ENCODE results near the gene TPM1. TPM values are rescaled to one million over a fixed set of nuclear protein-coding genes. Genes with fewer than 3 reads are reported as not detected.

The TPM1 gene
- total and polyA plus RNA-seq, 10 of the 15 experiments (the other 5 are each of a cell fraction or from before 2014, with no cell fraction given), result 0.43 to 10.0 (median 2.4) TPM

DNA sequence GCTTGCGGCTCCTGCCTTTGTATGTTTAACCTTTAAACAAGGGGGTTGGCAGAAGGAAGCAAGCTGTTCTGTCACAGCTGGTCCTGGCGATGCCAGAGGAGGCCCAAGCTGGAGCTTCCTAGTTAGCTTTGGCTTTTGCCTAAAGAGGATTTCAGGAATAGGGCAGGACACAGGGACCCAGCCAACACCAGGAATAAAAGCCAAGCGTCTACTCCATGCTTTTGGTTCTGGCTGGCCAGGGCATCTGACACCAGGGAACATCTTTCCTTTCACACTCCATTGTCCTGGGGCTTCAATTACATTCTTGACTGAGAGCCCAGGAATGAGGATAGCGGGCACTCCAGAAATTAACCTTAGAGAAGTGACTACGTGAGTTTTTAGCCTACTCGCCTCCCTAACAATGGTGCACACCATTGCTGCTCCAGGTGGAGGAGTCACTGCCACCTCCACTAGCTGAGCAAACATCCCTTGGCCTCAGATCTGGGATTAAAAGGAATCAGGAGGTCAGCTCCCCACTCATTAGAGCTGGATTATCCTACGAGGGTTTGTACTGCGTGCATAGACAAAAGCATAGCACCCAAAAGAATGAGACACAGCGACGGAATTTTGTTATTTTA is 38.2 kb downstream of the TPM1 start (continued):
- TF ChIP-seq, protein P1, sequence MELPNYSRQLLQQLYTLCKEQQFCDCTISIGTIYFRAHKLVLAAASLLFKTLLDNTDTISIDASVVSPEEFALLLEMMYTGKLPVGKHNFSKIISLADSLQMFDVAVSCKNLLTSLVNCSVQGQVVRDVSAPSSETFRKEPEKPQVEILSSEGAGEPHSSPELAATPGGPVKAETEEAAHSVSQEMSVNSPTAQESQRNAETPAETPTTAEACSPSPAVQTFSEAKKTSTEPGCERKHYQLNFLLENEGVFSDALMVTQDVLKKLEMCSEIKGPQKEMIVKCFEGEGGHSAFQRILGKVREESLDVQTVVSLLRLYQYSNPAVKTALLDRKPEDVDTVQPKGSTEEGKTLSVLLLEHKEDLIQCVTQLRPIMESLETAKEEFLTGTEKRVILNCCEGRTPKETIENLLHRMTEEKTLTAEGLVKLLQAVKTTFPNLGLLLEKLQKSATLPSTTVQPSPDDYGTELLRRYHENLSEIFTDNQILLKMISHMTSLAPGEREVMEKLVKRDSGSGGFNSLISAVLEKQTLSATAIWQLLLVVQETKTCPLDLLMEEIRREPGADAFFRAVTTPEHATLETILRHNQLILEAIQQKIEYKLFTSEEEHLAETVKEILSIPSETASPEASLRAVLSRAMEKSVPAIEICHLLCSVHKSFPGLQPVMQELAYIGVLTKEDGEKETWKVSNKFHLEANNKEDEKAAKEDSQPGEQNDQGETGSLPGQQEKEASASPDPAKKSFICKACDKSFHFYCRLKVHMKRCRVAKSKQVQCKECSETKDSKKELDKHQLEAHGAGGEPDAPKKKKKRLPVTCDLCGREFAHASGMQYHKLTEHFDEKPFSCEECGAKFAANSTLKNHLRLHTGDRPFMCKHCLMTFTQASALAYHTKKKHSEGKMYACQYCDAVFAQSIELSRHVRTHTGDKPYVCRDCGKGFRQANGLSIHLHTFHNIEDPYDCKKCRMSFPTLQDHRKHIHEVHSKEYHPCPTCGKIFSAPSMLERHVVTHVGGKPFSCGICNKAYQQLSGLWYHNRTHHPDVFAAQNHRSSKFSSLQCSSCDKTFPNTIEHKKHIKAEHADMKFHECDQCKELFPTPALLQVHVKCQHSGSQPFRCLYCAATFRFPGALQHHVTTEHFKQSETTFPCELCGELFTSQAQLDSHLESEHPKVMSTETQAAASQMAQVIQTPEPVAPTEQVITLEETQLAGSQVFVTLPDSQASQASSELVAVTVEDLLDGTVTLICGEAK (IDR thresholded peaks at IDR 0.05; ENCODE audit: borderline replicate concordance), result no peak
- TF ChIP-seq PML (IDR thresholded peaks at IDR 0.05; ENCODE audit: low read length), result no peak

DNA sequence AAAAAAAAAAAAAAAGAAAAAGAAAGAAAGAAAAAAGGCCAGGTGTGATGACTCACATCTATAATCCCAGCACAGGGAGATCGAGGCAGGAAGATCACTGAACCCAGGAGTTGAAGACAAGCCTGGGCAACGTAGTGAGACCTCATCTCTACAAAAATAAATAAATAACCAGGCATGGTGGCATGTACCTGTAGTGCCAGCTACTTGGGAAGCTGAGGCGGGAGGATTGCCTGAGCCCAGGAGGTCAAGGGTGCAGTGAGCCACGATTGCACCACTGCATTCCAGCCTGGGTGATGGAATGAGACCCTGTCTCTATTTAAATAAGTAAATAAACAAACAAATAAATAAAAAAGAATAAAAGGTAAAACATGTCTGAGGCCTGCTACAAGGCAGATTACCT is 39.8 kb downstream of the TPM1 start:
- Histone ChIP-seq H3K27ac (ENCODE audit: control insufficient read depth, insufficient read depth) (no peak overlapping the region), H3K4me3 (no peak overlapping the region), H3K36me3 (ENCODE audit: control insufficient read depth in 2 of 2, insufficient read depth in 2 of 2, low read length in 1 of 2) (no peaks in the 10 kb centered on the region), H3K27me3 (replicated peaks in 1 of 2; ENCODE audit: control insufficient read depth in 2 of 2, insufficient read depth in 2 of 2, low read length in 1 of 2) (no peaks in the 10 kb centered on the region), H4K20me1 (ENCODE audit: control insufficient read depth, insufficient read depth) (no peaks in the 10 kb centered on the region; the same call in 1 of the 2 replicates), H3K4me2 (ENCODE audit: control insufficient read depth, insufficient read depth) (no peak overlapping the region), H3K9me3 (replicated peaks; ENCODE audit: control insufficient read depth, insufficient read depth, low read length) (no peaks in the 10 kb centered on the region), H3K79me2 (ENCODE audit: control insufficient read depth, insufficient read depth, low read length) (no peaks in the 10 kb centered on the region), H3K4me1 (ENCODE audit: control insufficient read depth, insufficient read depth, low read length) (no peaks in the 10 kb centered on the region), H3K9ac (ENCODE audit: control insufficient read depth, insufficient read depth, low read length) (no peak overlapping the region), H2AFZ (ENCODE audit: control insufficient read depth, low read depth, low read length) (no peak overlapping the region)
- FAIRE-seq, result no peak
- no peak for DNase-seq (ENCODE audit: low read depth, low spot score)
- ChIA-PET POLR2A (interaction anchor here (0.7 kb wide), 2 partner anchors 35 to 1234 kb away, joined by 3 to 6 read pairs; no protein-coding TSS in a partner anchor), RAD21 (ENCODE audit: unreplicated experiment) (no interaction called here), CTCF (interaction anchor here (0.7 kb wide), 2 partner anchors 348 to 779 kb away, joined by 3 read pairs; no protein-coding TSS in a partner anchor), SMC1A (ENCODE audit: uncharacterized antibody, unreplicated experiment) (interaction anchor here (1.2 kb wide), 1 partner anchor 36 kb away, joined by 4 read pairs; no protein-coding TSS in a partner anchor)
- ATAC-seq, result no peak
- no TSS peak for BruUV-seq (replicated peaks)
- WGBS (ENCODE audit: insufficient coverage, insufficient replicate concordance, low lambda C conversion rate, missing lambda C conversion rate), result 26% methylated on average over 4 of the region's 4 CpGs
- intact Hi-C loops (cut with micrococcal nuclease; ENCODE audit: unreplicated experiment), result no loop called here
- in situ Hi-C loops (cut with MboI), result loop anchor here (10.0 kb wide), 1 partner anchor 308 kb away; no protein-coding TSS in a partner anchor
- TF ChIP-seq NBN (IDR thresholded peaks at IDR 0.05) (no peak), SP1 (IDR thresholded peaks at IDR 0.05; ENCODE audit: low read depth, low read length) (no peak), ZNF217 (IDR thresholded peaks at IDR 0.05) (no peak), IRF4 (IDR thresholded peaks at IDR 0.05; ENCODE audit: low read depth, low read length) (no peak), ZBED1 (IDR thresholded peaks at IDR 0.05; ENCODE audit: borderline replicate concordance) (no peak), NFIC (IDR thresholded peaks at IDR 0.05; ENCODE audit: low read depth, low read length) (no peak), DPF2 (IDR thresholded peaks at IDR 0.05) (no peak), POU2F2 (IDR thresholded peaks at IDR 0.05; ENCODE audit: borderline replicate concordance, low read depth, low read length) (no peak)
- TF ChIP-seq, protein P2, sequence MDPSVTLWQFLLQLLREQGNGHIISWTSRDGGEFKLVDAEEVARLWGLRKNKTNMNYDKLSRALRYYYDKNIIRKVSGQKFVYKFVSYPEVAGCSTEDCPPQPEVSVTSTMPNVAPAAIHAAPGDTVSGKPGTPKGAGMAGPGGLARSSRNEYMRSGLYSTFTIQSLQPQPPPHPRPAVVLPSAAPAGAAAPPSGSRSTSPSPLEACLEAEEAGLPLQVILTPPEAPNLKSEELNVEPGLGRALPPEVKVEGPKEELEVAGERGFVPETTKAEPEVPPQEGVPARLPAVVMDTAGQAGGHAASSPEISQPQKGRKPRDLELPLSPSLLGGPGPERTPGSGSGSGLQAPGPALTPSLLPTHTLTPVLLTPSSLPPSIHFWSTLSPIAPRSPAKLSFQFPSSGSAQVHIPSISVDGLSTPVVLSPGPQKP (IDR thresholded peaks at IDR 0.05; ENCODE audit: low read depth, low read length), result no peak
- TF ChIP-seq, protein P3, sequence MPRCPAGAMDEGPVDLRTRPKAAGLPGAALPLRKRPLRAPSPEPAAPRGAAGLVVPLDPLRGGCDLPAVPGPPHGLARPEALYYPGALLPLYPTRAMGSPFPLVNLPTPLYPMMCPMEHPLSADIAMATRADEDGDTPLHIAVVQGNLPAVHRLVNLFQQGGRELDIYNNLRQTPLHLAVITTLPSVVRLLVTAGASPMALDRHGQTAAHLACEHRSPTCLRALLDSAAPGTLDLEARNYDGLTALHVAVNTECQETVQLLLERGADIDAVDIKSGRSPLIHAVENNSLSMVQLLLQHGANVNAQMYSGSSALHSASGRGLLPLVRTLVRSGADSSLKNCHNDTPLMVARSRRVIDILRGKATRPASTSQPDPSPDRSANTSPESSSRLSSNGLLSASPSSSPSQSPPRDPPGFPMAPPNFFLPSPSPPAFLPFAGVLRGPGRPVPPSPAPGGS (IDR thresholded peaks at IDR 0.05; ENCODE audit: borderline replicate concordance, insufficient read depth, low read depth, low read length, poor library complexity, severe bottlenecking), result no peak
- TF ChIP-seq, protein P4, sequence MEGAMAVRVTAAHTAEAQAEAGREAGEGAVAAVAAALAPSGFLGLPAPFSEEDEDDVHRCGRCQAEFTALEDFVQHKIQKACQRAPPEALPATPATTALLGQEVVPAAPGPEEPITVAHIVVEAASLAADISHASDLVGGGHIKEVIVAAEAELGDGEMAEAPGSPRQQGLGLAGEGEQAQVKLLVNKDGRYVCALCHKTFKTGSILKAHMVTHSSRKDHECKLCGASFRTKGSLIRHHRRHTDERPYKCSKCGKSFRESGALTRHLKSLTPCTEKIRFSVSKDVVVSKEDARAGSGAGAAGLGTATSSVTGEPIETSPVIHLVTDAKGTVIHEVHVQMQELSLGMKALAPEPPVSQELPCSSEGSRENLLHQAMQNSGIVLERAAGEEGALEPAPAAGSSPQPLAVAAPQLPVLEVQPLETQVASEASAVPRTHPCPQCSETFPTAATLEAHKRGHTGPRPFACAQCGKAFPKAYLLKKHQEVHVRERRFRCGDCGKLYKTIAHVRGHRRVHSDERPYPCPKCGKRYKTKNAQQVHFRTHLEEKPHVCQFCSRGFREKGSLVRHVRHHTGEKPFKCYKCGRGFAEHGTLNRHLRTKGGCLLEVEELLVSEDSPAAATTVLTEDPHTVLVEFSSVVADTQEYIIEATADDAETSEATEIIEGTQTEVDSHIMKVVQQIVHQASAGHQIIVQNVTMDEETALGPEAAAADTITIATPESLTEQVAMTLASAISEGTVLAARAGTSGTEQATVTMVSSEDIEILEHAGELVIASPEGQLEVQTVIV (IDR thresholded peaks at IDR 0.05; ENCODE audit: borderline replicate concordance, partially characterized antibody), result no peak

Data from GM12878 (cell line).